HCT116 (cell line): ENCODE results near the gene POLA1.

Source experiments
- CEBPB ChIP-seq: IDR thresholded peaks from 2 replicates; pipeline ENCODE4 v1.6.1; 2012; ENCODE audit warnings: low read depth
- CTCF ChIP-seq, 3 experiments: fragments of 200-600 bp in 1 of 3; sonication (generic) in 1 of 3; IDR thresholded peaks in 2 of 3; conservative IDR thresholded peaks in 1 of 3; 2 replicates each; pipeline ENCODE4 v1.5.1; 2012 to 2017; ENCODE audit warnings: low read depth in 2 of 3, low read length in 2 of 3, antibody characterized with exemption in 1 of 3, borderline replicate concordance in 1 of 3, control low read depth in 1 of 3, mild to moderate bottlenecking in 1 of 3, mixed read lengths in 1 of 3, mixed run types in 1 of 3, moderate library complexity in 1 of 3; ENCODE audit not compliant: insufficient read depth in 1 of 3
- POLR2A ChIP-seq: IDR thresholded peaks from 2 replicates; pipeline ENCODE4 v1.7.0; 2011; ENCODE audit warnings: borderline replicate concordance; ENCODE audit not compliant: insufficient read depth, insufficient read length; ENCODE audit errors: extremely low read depth
- POLR2AphosphoS5 ChIP-seq: IDR thresholded peaks from 2 replicates; pipeline ENCODE4 v1.6.1; 2011; ENCODE audit warnings: mild to moderate bottlenecking, low read depth, low read length, moderate library complexity
- REST ChIP-seq: IDR thresholded peaks from 2 replicates; pipeline ENCODE4 v1.6.1; 2012; ENCODE audit warnings: low read depth
- SIN3A ChIP-seq: IDR thresholded peaks from 2 replicates; pipeline ENCODE4 v1.6.1; 2012; ENCODE audit warnings: low read depth
- YY1 ChIP-seq: IDR thresholded peaks from 2 replicates; pipeline ENCODE4 v1.6.1; 2011; ENCODE audit warnings: low read length, low read depth, moderate library complexity, mild to moderate bottlenecking; ENCODE audit not compliant: insufficient replicate concordance; ENCODE audit errors: extremely low read depth

- TF ChIP-seq CEBPB, result no peak
- no peak for TF ChIP-seq POLR2AphosphoS5
- TF ChIP-seq POLR2A, result no peak
- TF ChIP-seq CTCF (IDR thresholded peaks at IDR 0.05 in 2 of 3, conservative IDR thresholded peaks at IDR 0.05 in 1 of 3; ENCODE audit: borderline replicate concordance in 1 of 3, insufficient read depth in 1 of 3, low read depth in 2 of 3, low read length in 2 of 3), result no peak
- TF ChIP-seq SIN3A, result no peak
- TF ChIP-seq REST, result no peak
- TF ChIP-seq YY1, result no peak
Measured at GRCh38 chrX:24993879-24994278, 300.2 kb downstream of the POLA1 start.
